Kidney (tissue), 14 donors: ENCODE measurements around the gene FBXL20. TPM values are rescaled to one million over a fixed set of nuclear protein-coding genes. Genes with fewer than 3 reads are reported as not detected.
"Not testable (repeated sequence)": the region's sequence is repeated elsewhere in the genome, so short reads cannot be mapped to it uniquely, and the experiment has no call there.

Experiments used
- DNase-seq, 5 donors: peaks; one replicate each; pipeline ENCODE4 v3.0.0-alpha.2; 2013 to 2020
- FAIRE-seq: peaks from 2 replicates; lab custom pipeline; 2012; peaks lifted over from hg19 to GRCh38; lab: Jason Lieb, UNC
- H3K27ac ChIP-seq, 2 donors: one replicate each; pipeline ENCODE4 v1.7.0; 2013; ENCODE audit warnings: low read depth in 2 of 2, low read length in 2 of 2, inconsistent platforms in 1 of 2
- H3K27me3 ChIP-seq: one replicate; pipeline ENCODE4 v1.7.1; 2013; ENCODE audit warnings: low read length, inconsistent platforms; ENCODE audit not compliant: control insufficient read depth, insufficient read depth
- H3K36me3 ChIP-seq, 3 donors: one replicate each; pipeline versions ENCODE4 v1.7.0 to v1.7.1; 2013; ENCODE audit warnings: low read length in 3 of 3, control low read depth in 1 of 3, inconsistent platforms in 1 of 3; ENCODE audit not compliant: insufficient read depth in 3 of 3, control insufficient read depth in 2 of 3
- H3K4me1 ChIP-seq, 3 donors: one replicate each; pipeline versions ENCODE4 v1.7.0 to v1.7.1; 2013; ENCODE audit warnings: low read length in 3 of 3, inconsistent platforms in 1 of 3, low read depth in 1 of 3; ENCODE audit not compliant: control insufficient read depth in 2 of 3, insufficient read depth in 2 of 3
- H3K4me3 ChIP-seq, 3 donors: one replicate each; pipeline versions ENCODE4 v1.7.0 to v1.8.1; 2013; ENCODE audit warnings: low read length in 3 of 3, control low read depth in 1 of 3, inconsistent platforms in 1 of 3
- H3K9ac ChIP-seq, 3 donors: one replicate each; pipeline versions ENCODE4 v1.7.0 to v1.7.1; 2013; ENCODE audit warnings: low read length in 3 of 3, control low read depth in 1 of 3, inconsistent platforms in 1 of 3
- H3K9me3 ChIP-seq, 3 donors: one replicate each; pipeline versions ENCODE4 v1.7.0 to v1.7.1; 2013; ENCODE audit warnings: low read length in 3 of 3, control low read depth in 1 of 3, inconsistent platforms in 1 of 3; ENCODE audit not compliant: control insufficient read depth in 2 of 3, insufficient read depth in 1 of 3
- CTCF ChIP-seq: IDR thresholded peaks from 3 replicates; pipeline ENCODE4 v1.5.1; 2012; ENCODE audit warnings: mild to moderate bottlenecking, moderate library complexity, borderline replicate concordance; ENCODE audit not compliant: insufficient read depth; ENCODE audit errors: extremely low read depth
- intact Hi-C: fragments of 100-400 bp; cut with DNase I; formaldehyde crosslinking; loops from one replicate; pipeline ENCODE4 v1.11.1; 2022
- polyA plus RNA-seq: library from polyadenylated mRNA; stranded (reverse); fragments of 350-450 nt; fragmentation: Illumina TruSeq; extraction: RNeasy Lipid Tissue Mini Kit (QIAGEN cat#74804); gene quantifications from one replicate; pipeline ENCODE4 v1.2.3, GENCODE V29; 2014; ENCODE audit warnings: low read depth, low replicate concordance; ENCODE audit not compliant: insufficient read depth
- total RNA-seq: library from RNA; stranded (reverse); fragmentation: NEBNext Ultra II Directional; extraction: Animal tissue kit (Norgen Biotek cat#: 25700); gene quantifications from one replicate; pipeline ENCODE4 v1.2.1, GENCODE V29; 2021
- donor health status: control.
- donor health status: control.
- donor health status: control.
- donor health status: control.
- donor health status: control.
- donor health status: DM: yes; HTN: yes; CAD: no.
- donor health status: Normal renal cell carcinoma (clear cell type).

The FBXL20 gene
- total and polyA plus RNA-seq, 2 donors from 2014 or later = 3.2 to 16.1 TPM

GRCh38 chr17:39376434-39376833 is 25.0 kb downstream of the FBXL20 start:
- H3K9ac ChIP-seq = no peak overlapping the region
- no peaks in the 10 kb centered on the region for H3K27me3 ChIP-seq
- DNase-seq (no peak), FAIRE-seq (no peak)
- no peaks in the 10 kb centered on the region for H3K36me3 ChIP-seq
- peaks cover 0 to 4% (median 0%) of the 10 kb centered on the region in 3 donors for H3K4me1 ChIP-seq
- no peak for TF ChIP-seq CTCF
- H3K4me3 ChIP-seq = no peak overlapping the region
- no peaks in the 10 kb centered on the region for H3K9me3 ChIP-seq
- intact Hi-C loops = no loop called here
- no peak overlapping the region for H3K27ac ChIP-seq

- FAIRE-seq, H3K36me3 ChIP-seq, H3K9ac ChIP-seq, H3K27ac ChIP-seq, H3K27me3 ChIP-seq, DNase-seq, H3K9me3 ChIP-seq, intact Hi-C loops, H3K4me1 ChIP-seq, H3K4me3 ChIP-seq: not testable (repeated sequence)
Observed at GRCh38 chr17:39367805-39368204, 33.6 kb downstream of the FBXL20 start.

GRCh38 chr17:39365872-39366271 is 35.6 kb downstream of the FBXL20 start:
- H3K4me1 ChIP-seq = peaks cover 0 to 1% (median 0%) of the 10 kb centered on the region in 3 donors
- DNase-seq = no peak
- H3K27me3 ChIP-seq = no peaks in the 10 kb centered on the region
- H3K27ac ChIP-seq = no peak overlapping the region
- H3K36me3 ChIP-seq = no peaks in the 10 kb centered on the region
- H3K9ac ChIP-seq = no peak overlapping the region
- no peaks in the 10 kb centered on the region for H3K9me3 ChIP-seq
- no peak overlapping the region for H3K4me3 ChIP-seq
- no peak for FAIRE-seq
- intact Hi-C loops = no loop called here
- no peak for TF ChIP-seq CTCF

GRCh38 chr17:39365242-39365641 is 36.2 kb downstream of the FBXL20 start:
- Histone ChIP-seq H3K9me3 (no peaks in the 10 kb centered on the region), H3K27me3 (no peaks in the 10 kb centered on the region), H3K4me1 (peaks cover 0 to 4% (median 0%) of the 10 kb centered on the region in 3 donors), H3K36me3 (no peaks in the 10 kb centered on the region), H3K9ac (no peak overlapping the region), H3K4me3 (no peak overlapping the region), H3K27ac (no peak overlapping the region)
- TF ChIP-seq CTCF = no peak
- intact Hi-C loops = no loop called here
- FAIRE-seq = no peak
- DNase-seq = no peak
